IPS-18a (cell line): ENCODE measurements around the gene EPHA2.

Experiments used
- H3K27ac ChIP-seq: one replicate; pipeline ENCODE4 v1.5.1; 2013; ENCODE audit warnings: low read length
- H3K27me3 ChIP-seq: one replicate; pipeline ENCODE4 v1.6.1; 2013; ENCODE audit warnings: mild to moderate bottlenecking, low read length; ENCODE audit not compliant: control insufficient read depth, insufficient read depth
- H3K36me3 ChIP-seq: one replicate; pipeline ENCODE4 v1.6.1; 2013; ENCODE audit warnings: low read depth, low read length; ENCODE audit not compliant: control insufficient read depth
- H3K4me1 ChIP-seq: one replicate; pipeline ENCODE4 v1.6.1; 2013; ENCODE audit warnings: low read depth, low read length; ENCODE audit not compliant: control insufficient read depth
- H3K4me3 ChIP-seq: one replicate; pipeline ENCODE4 v1.5.1; 2013; ENCODE audit warnings: low read length
- H3K9ac ChIP-seq: one replicate; pipeline ENCODE4 v1.6.1; 2013; ENCODE audit warnings: mild to moderate bottlenecking, low read length, moderate library complexity
- H3K9me3 ChIP-seq: one replicate; pipeline ENCODE4 v1.6.1; 2013; ENCODE audit warnings: low read depth, low read length; ENCODE audit not compliant: control insufficient read depth

EPHA2 gene

GRCh38 chr1:16195518-16195905 lies 39.6 kb upstream of the EPHA2 start:
- H3K27ac ChIP-seq: no peak overlapping the region
- no peak overlapping the region for H3K9ac ChIP-seq
- no peaks in the 10 kb centered on the region for H3K27me3 ChIP-seq
- no peak overlapping the region for H3K4me3 ChIP-seq
- no peaks in the 10 kb centered on the region for H3K9me3 ChIP-seq
- H3K4me1 ChIP-seq: no peaks in the 10 kb centered on the region
- no peaks in the 10 kb centered on the region for H3K36me3 ChIP-seq

- H3K9ac ChIP-seq: no peak overlapping the region
- H3K27me3 ChIP-seq: no peaks in the 10 kb centered on the region
- no peaks in the 10 kb centered on the region for H3K9me3 ChIP-seq
- H3K4me3 ChIP-seq: no peak overlapping the region
- H3K27ac ChIP-seq: no peak overlapping the region
- H3K4me1 ChIP-seq: no peaks in the 10 kb centered on the region
- H3K36me3 ChIP-seq: no peaks in the 10 kb centered on the region
Observed at GRCh38 chr1:16191916-16192546, 36.2 kb upstream of the EPHA2 start.

- Histone ChIP-seq H3K4me3 (no peak overlapping the region), H3K9ac (no peak overlapping the region), H3K36me3 (no peaks in the 10 kb centered on the region), H3K4me1 (no peaks in the 10 kb centered on the region), H3K27ac (no peak overlapping the region), H3K9me3 (no peaks in the 10 kb centered on the region), H3K27me3 (no peaks in the 10 kb centered on the region)
Observed at GRCh38 chr1:16191309-16191708, 35.4 kb upstream of the EPHA2 start.

GRCh38 chr1:16189921-16190621 lies 34.2 kb upstream of the EPHA2 start:
- H3K4me3 ChIP-seq: no peak overlapping the region
- H3K9me3 ChIP-seq: no peaks in the 10 kb centered on the region
- H3K9ac ChIP-seq: no peak overlapping the region
- H3K27me3 ChIP-seq: no peaks in the 10 kb centered on the region
- H3K4me1 ChIP-seq: no peaks in the 10 kb centered on the region
- no peaks in the 10 kb centered on the region for H3K36me3 ChIP-seq
- no peak overlapping the region for H3K27ac ChIP-seq

GRCh38 chr1:16189003-16189402 lies 33.1 kb upstream of the EPHA2 start:
- no peak overlapping the region for H3K27ac ChIP-seq
- H3K9me3 ChIP-seq: no peaks in the 10 kb centered on the region
- no peak overlapping the region for H3K4me3 ChIP-seq
- no peaks in the 10 kb centered on the region for H3K4me1 ChIP-seq
- H3K36me3 ChIP-seq: no peaks in the 10 kb centered on the region
- no peaks in the 10 kb centered on the region for H3K27me3 ChIP-seq
- H3K9ac ChIP-seq: no peak overlapping the region

- Histone ChIP-seq H3K36me3 (no peaks in the 10 kb centered on the region), H3K27ac (no peak overlapping the region), H3K27me3 (no peaks in the 10 kb centered on the region), H3K4me1 (no peaks in the 10 kb centered on the region), H3K9me3 (no peaks in the 10 kb centered on the region), H3K9ac (no peak overlapping the region), H3K4me3 (no peak overlapping the region)
Observed at GRCh38 chr1:16187748-16188401, 32.0 kb upstream of the EPHA2 start.

GRCh38 chr1:16186655-16187235 lies 30.9 kb upstream of the EPHA2 start:
- Histone ChIP-seq H3K27ac (no peak overlapping the region), H3K36me3 (no peaks in the 10 kb centered on the region), H3K4me3 (no peak overlapping the region), H3K9ac (no peak overlapping the region), H3K27me3 (no peaks in the 10 kb centered on the region), H3K4me1 (peaks cover 6% of the 10 kb centered on the region), H3K9me3 (no peaks in the 10 kb centered on the region)

GRCh38 chr1:16184557-16185303 lies 28.9 kb upstream of the EPHA2 start:
- Histone ChIP-seq H3K36me3 (no peaks in the 10 kb centered on the region), H3K9ac (no peak overlapping the region), H3K27me3 (no peaks in the 10 kb centered on the region), H3K4me3 (no peak overlapping the region), H3K9me3 (no peaks in the 10 kb centered on the region), H3K4me1 (peaks cover 9% of the 10 kb centered on the region), H3K27ac (no peak overlapping the region)

GRCh38 chr1:16183765-16184556 lies 28.1 kb upstream of the EPHA2 start:
- no peak overlapping the region for H3K9ac ChIP-seq
- H3K27me3 ChIP-seq: no peaks in the 10 kb centered on the region
- peaks cover 9% of the 10 kb centered on the region for H3K4me1 ChIP-seq
- no peak overlapping the region for H3K27ac ChIP-seq
- H3K36me3 ChIP-seq: no peaks in the 10 kb centered on the region
- no peaks in the 10 kb centered on the region for H3K9me3 ChIP-seq
- no peak overlapping the region for H3K4me3 ChIP-seq

GRCh38 chr1:16183179-16183578 lies 27.3 kb upstream of the EPHA2 start:
- H3K4me1 ChIP-seq: peaks cover 9% of the 10 kb centered on the region
- H3K9ac ChIP-seq: no peak overlapping the region
- no peak overlapping the region for H3K27ac ChIP-seq
- H3K36me3 ChIP-seq: no peaks in the 10 kb centered on the region
- no peaks in the 10 kb centered on the region for H3K9me3 ChIP-seq
- no peak overlapping the region for H3K4me3 ChIP-seq
- H3K27me3 ChIP-seq: no peaks in the 10 kb centered on the region
